HG02610 (cell line): ENCODE measurements around the gene UNC79.

Source experiments
- ATAC-seq: cut with Tn5 transposase; IDR thresholded peaks from one replicate; pipeline ENCODE4 v1.9.1; 2021; ENCODE audit warnings: mild to moderate bottlenecking, moderate library complexity; ENCODE audit not compliant: unreplicated experiment

Gene UNC79

GRCh38 chr14:93720981-93721483 is 290.3 kb downstream of the UNC79 start:
- no peak for ATAC-seq

- ATAC-seq = no peak
These were observed 292.3 kb downstream of the UNC79 start for GRCh38 chr14:93723001-93723400.

- ATAC-seq = no peak
These were observed 294.4 kb downstream of the UNC79 start for GRCh38 chr14:93725002-93725582.

- no peak for ATAC-seq
These were observed 295.3 kb downstream of the UNC79 start for GRCh38 chr14:93725993-93726392.

- ATAC-seq = no peak
These were observed 296.5 kb downstream of the UNC79 start for GRCh38 chr14:93727039-93727740.

GRCh38 chr14:93727917-93728650 is 297.3 kb downstream of the UNC79 start:
- ATAC-seq = no peak

GRCh38 chr14:93728651-93729016 is 297.9 kb downstream of the UNC79 start:
- no peak for ATAC-seq

- no peak for ATAC-seq
These were observed 299.3 kb downstream of the UNC79 start for GRCh38 chr14:93729993-93730392.

GRCh38 chr14:93731753-93732152 is 301.0 kb downstream of the UNC79 start:
- no peak for ATAC-seq

GRCh38 chr14:93732524-93732923 is 301.8 kb downstream of the UNC79 start:
- no peak for ATAC-seq

- ATAC-seq = no peak
These were observed 302.5 kb downstream of the UNC79 start for GRCh38 chr14:93733231-93733630.

- no peak for ATAC-seq
These were observed 302.9 kb downstream of the UNC79 start for GRCh38 chr14:93733631-93734030.

- no peak for ATAC-seq
These were observed 303.5 kb downstream of the UNC79 start for GRCh38 chr14:93734086-93734822.

- no peak for ATAC-seq
These were observed 304.5 kb downstream of the UNC79 start for GRCh38 chr14:93735206-93735605.

GRCh38 chr14:93736378-93737014 is 305.8 kb downstream of the UNC79 start:
- no peak for ATAC-seq

- no peak for ATAC-seq
These were observed 306.9 kb downstream of the UNC79 start for GRCh38 chr14:93737634-93738033.

- no peak for ATAC-seq
These were observed 311.0 kb downstream of the UNC79 start for GRCh38 chr14:93741556-93742230.

- ATAC-seq = no peak
These were observed 312.0 kb downstream of the UNC79 start for GRCh38 chr14:93742761-93743160.

- ATAC-seq = no peak
These were observed 312.7 kb downstream of the UNC79 start for GRCh38 chr14:93743270-93744060.
